DOHH2 (cell line): ENCODE results near the gene REEP3.

ENCODE experiments used
- H3F3A ChIP-seq: fragments of 200-600 bp; sonication (generic), shearing (Covaris generic); 2 replicates; pipeline ENCODE4 v1.6.0; 2016; ENCODE audit warnings: antibody characterized with exemption, mild to moderate bottlenecking; ENCODE audit not compliant: control insufficient read depth, insufficient read depth
- H3K27ac ChIP-seq: fragments of 200-600 bp; sonication (generic); 2 replicates; pipeline ENCODE4 v1.5.1; 2014; ENCODE audit warnings: low read depth, mild to moderate bottlenecking, low read length, moderate library complexity
- H3K27me3 ChIP-seq: fragments of 200-600 bp; sonication (generic); 2 replicates; pipeline ENCODE4 v1.6.1; 2014; ENCODE audit warnings: mild to moderate bottlenecking, low read length, mixed read lengths; ENCODE audit not compliant: control insufficient read depth
- H3K36me3 ChIP-seq: fragments of 200-600 bp; sonication (generic); 2 replicates; pipeline ENCODE4 v1.6.1; 2014; ENCODE audit warnings: mild to moderate bottlenecking, low read length, moderate library complexity, mixed read lengths; ENCODE audit not compliant: control insufficient read depth
- H3K4me1 ChIP-seq: fragments of 200-600 bp; sonication (generic); 2 replicates; pipeline ENCODE4 v1.6.1; 2014; ENCODE audit warnings: mild to moderate bottlenecking, low read length, mixed read lengths; ENCODE audit not compliant: control insufficient read depth
- H3K4me2 ChIP-seq: fragments of 200-600 bp; sonication (generic); 2 replicates; pipeline ENCODE4 v1.6.0; 2014; ENCODE audit warnings: mild to moderate bottlenecking, low read length, moderate library complexity
- H3K4me3 ChIP-seq: fragments of 200-600 bp; sonication (generic); 2 replicates; pipeline ENCODE4 v1.5.1; 2014; ENCODE audit warnings: mild to moderate bottlenecking, low read length, mixed read lengths
- H3K79me2 ChIP-seq: fragments of 200-600 bp; sonication (generic); 2 replicates; pipeline ENCODE4 v1.6.1; 2014; ENCODE audit warnings: mild to moderate bottlenecking, low read length, mixed read lengths; ENCODE audit not compliant: control insufficient read depth
- H3K9me2 ChIP-seq: fragments of 200-600 bp; sonication (generic); replicated peaks from 2 replicates; pipeline ENCODE4 v1.6.1; 2014; ENCODE audit warnings: mild to moderate bottlenecking, low read length, mixed read lengths; ENCODE audit not compliant: control insufficient read depth
- H3K9me3 ChIP-seq: fragments of 200-600 bp; sonication (generic); 2 replicates; pipeline ENCODE4 v1.6.1; 2014; ENCODE audit warnings: antibody characterized with exemption, low read length, mixed read lengths; ENCODE audit not compliant: control insufficient read depth, insufficient read depth
- H4K20me1 ChIP-seq: fragments of 200-600 bp; sonication (generic); 2 replicates; pipeline ENCODE4 v1.6.0; 2014; ENCODE audit warnings: low read depth, mild to moderate bottlenecking, antibody characterized with exemption, low read length, moderate library complexity; ENCODE audit not compliant: control insufficient read depth, insufficient read depth
- CTCF ChIP-seq: fragments of 200-600 bp; sonication (generic); IDR thresholded peaks from one replicate; pipeline ENCODE4 v1.5.1; 2014; ENCODE audit warnings: antibody characterized with exemption, mild to moderate bottlenecking, low read depth, low read length; ENCODE audit not compliant: poor library complexity, severe bottlenecking
- EZH2phosphoT487 ChIP-seq: fragments of 200-600 bp; sonication (generic); IDR thresholded peaks from 2 replicates; pipeline ENCODE4 v1.6.1; 2017; ENCODE audit warnings: borderline replicate concordance, mild to moderate bottlenecking, antibody characterized with exemption, low read length, moderate library complexity, mixed read lengths

REEP3 gene

GRCh38 chr10:63515002-63515763 lies 6.0 kb upstream of the REEP3 start:
- H3K36me3 ChIP-seq: no peaks in the 10 kb centered on the region
- no peaks in the 10 kb centered on the region for H3F3A ChIP-seq
- H3K9me3 ChIP-seq: peaks cover 7% of the 10 kb centered on the region; the same call in 1 of the 2 replicates
- H3K79me2 ChIP-seq: peaks cover 94% of the 10 kb centered on the region
- peaks cover 29% of the 10 kb centered on the region for H3K4me1 ChIP-seq
- TF ChIP-seq CTCF (no peak), EZH2phosphoT487 (no peak)
- H3K9me2 ChIP-seq: no peaks in the 10 kb centered on the region
- H3K4me2 ChIP-seq: 0 out of 2 replicates have a peak overlapping the region, but pooled peaks have one; percentile 9
- no peaks in the 10 kb centered on the region for H3K27me3 ChIP-seq
- no peak overlapping the region for H3K4me3 ChIP-seq
- no peak overlapping the region for H3K27ac ChIP-seq
- H4K20me1 ChIP-seq: no peaks in the 10 kb centered on the region

GRCh38 chr10:63516207-63516606 lies 5.0 kb upstream of the REEP3 start:
- Histone ChIP-seq H3K9me2 (no peaks in the 10 kb centered on the region), H3K27me3 (no peaks in the 10 kb centered on the region), H3K36me3 (peaks cover 3% of the 10 kb centered on the region; the same call in 1 of the 2 replicates), H3F3A (no peaks in the 10 kb centered on the region), H3K4me2 (no peak overlapping the region; the same call in 1 of the 2 replicates), H4K20me1 (no peaks in the 10 kb centered on the region), H3K4me3 (no peak overlapping the region), H3K9me3 (peaks cover 7% of the 10 kb centered on the region; the same call in 1 of the 2 replicates), H3K79me2 (peaks cover 94% of the 10 kb centered on the region), H3K4me1 (peaks cover 37% of the 10 kb centered on the region), H3K27ac (no peak overlapping the region)
- no peak for TF ChIP-seq EZH2phosphoT487
- no peak for TF ChIP-seq CTCF

GRCh38 chr10:63518690-63519288 lies 2.4 kb upstream of the REEP3 start:
- no peaks in the 10 kb centered on the region for H4K20me1 ChIP-seq
- no peaks in the 10 kb centered on the region for H3K27me3 ChIP-seq
- peaks cover 44% of the 10 kb centered on the region for H3K4me1 ChIP-seq
- no peaks in the 10 kb centered on the region for H3K9me2 ChIP-seq
- H3K4me3 ChIP-seq: no peak overlapping the region
- TF ChIP-seq CTCF (no peak), EZH2phosphoT487 (no peak)
- H3K36me3 ChIP-seq: peaks cover 3% of the 10 kb centered on the region; the same call in 1 of the 2 replicates
- peak overlapping the region; percentile 90 for H3K4me2 ChIP-seq
- no peaks in the 10 kb centered on the region for H3F3A ChIP-seq
- H3K27ac ChIP-seq: no peak overlapping the region
- H3K9me3 ChIP-seq: peaks cover 7% of the 10 kb centered on the region; the same call in 1 of the 2 replicates
- peaks cover 95% of the 10 kb centered on the region for H3K79me2 ChIP-seq
